OCI-LY1 (cell line): Measurements from ENCODE around the gene NEGR1.
"Not testable (repeated sequence)": the region's sequence is repeated elsewhere in the genome, so short reads cannot be mapped to it uniquely, and the experiment has no call there.

Experiments
- H2AFZ ChIP-seq: fragments of 200-600 bp; sonication (generic), shearing (Covaris generic); 2 replicates; pipeline ENCODE4 v1.6.0; 2014; ENCODE audit warnings: antibody characterized with exemption, mild to moderate bottlenecking, low read length
- H3F3A ChIP-seq: fragments of 200-600 bp; sonication (generic), shearing (Covaris generic); 2 replicates; pipeline ENCODE4 v1.6.0; 2014; ENCODE audit warnings: mild to moderate bottlenecking, antibody characterized with exemption, low read length, moderate library complexity; ENCODE audit not compliant: insufficient read depth
- H3K27ac ChIP-seq: fragments of 200-600 bp; sonication (generic); 2 replicates; pipeline ENCODE4 v1.5.1; 2014; ENCODE audit warnings: low read length, mixed run types, mild to moderate bottlenecking, low read depth; ENCODE audit not compliant: poor library complexity, severe bottlenecking
- H3K27me3 ChIP-seq: fragments of 200-600 bp; sonication (generic); 2 replicates; pipeline ENCODE4 v1.6.0; 2014; ENCODE audit warnings: antibody characterized with exemption, mild to moderate bottlenecking, low read length, moderate library complexity; ENCODE audit not compliant: insufficient read depth
- H3K36me3 ChIP-seq: fragments of 200-600 bp; sonication (generic); 2 replicates; pipeline ENCODE4 v1.6.1; 2014; ENCODE audit warnings: mild to moderate bottlenecking, antibody characterized with exemption, low read length, moderate library complexity, mixed read lengths; ENCODE audit not compliant: insufficient read depth
- H3K4me1 ChIP-seq: fragments of 200-600 bp; sonication (generic); 2 replicates; pipeline ENCODE4 v1.5.1; 2014; ENCODE audit warnings: mild to moderate bottlenecking, low read length, moderate library complexity; ENCODE audit not compliant: insufficient read depth, severe bottlenecking
- H3K4me2 ChIP-seq: fragments of 200-600 bp; sonication (generic), shearing (Covaris generic); 2 replicates; pipeline ENCODE4 v1.6.1; 2014; ENCODE audit warnings: low read length
- H3K4me3 ChIP-seq: fragments of 200-600 bp; sonication (generic); 2 replicates; pipeline ENCODE4 v1.5.1; 2014; ENCODE audit warnings: low read length, low read depth, mild to moderate bottlenecking, mixed read lengths; ENCODE audit not compliant: poor library complexity, severe bottlenecking
- H3K79me2 ChIP-seq: fragments of 200-600 bp; shearing (Covaris generic); 2 replicates; pipeline ENCODE4 v1.6.1; 2016; ENCODE audit warnings: mixed run types, low read length, mixed read lengths; ENCODE audit not compliant: insufficient read depth
- H3K9ac ChIP-seq: fragments of 200-600 bp; sonication (generic), shearing (Covaris generic); 2 replicates; pipeline ENCODE4 v1.6.1; 2014; ENCODE audit warnings: mild to moderate bottlenecking, low read length, mixed read lengths
- H3K9me2 ChIP-seq: fragments of 200-600 bp; sonication (generic), shearing (Covaris generic); 2 replicates; pipeline ENCODE4 v1.6.1; 2014; ENCODE audit warnings: low read depth, mild to moderate bottlenecking, low read length, mixed read lengths
- H3K9me3 ChIP-seq: fragments of 200-600 bp; shearing (Covaris generic); 2 replicates; pipeline ENCODE4 v1.6.1; 2014; ENCODE audit warnings: low read length, mixed read lengths
- H4K20me1 ChIP-seq: fragments of 200-600 bp; sonication (generic), shearing (Covaris generic); 2 replicates; pipeline ENCODE4 v1.6.0; 2016; ENCODE audit warnings: mild to moderate bottlenecking, low read length; ENCODE audit not compliant: insufficient read depth
- EZH2 ChIP-seq: fragments of 200-600 bp; sonication (generic), shearing (Covaris generic); IDR thresholded peaks from 2 replicates; pipeline ENCODE4 v1.8.0; 2017; ENCODE audit warnings: borderline replicate concordance, mixed run types, mild to moderate bottlenecking, antibody characterized with exemption, low read length, moderate library complexity, mixed read lengths
- TF ChIP-seq, protein P1 (sequence below): fragments of 200-600 bp; sonication (generic), shearing (Covaris generic); IDR thresholded peaks from 2 replicates; pipeline ENCODE4 v1.5.1; 2017; ENCODE audit warnings: mild to moderate bottlenecking, antibody characterized with exemption, low read length, moderate library complexity, mixed read lengths

NEGR1 gene

DNA sequence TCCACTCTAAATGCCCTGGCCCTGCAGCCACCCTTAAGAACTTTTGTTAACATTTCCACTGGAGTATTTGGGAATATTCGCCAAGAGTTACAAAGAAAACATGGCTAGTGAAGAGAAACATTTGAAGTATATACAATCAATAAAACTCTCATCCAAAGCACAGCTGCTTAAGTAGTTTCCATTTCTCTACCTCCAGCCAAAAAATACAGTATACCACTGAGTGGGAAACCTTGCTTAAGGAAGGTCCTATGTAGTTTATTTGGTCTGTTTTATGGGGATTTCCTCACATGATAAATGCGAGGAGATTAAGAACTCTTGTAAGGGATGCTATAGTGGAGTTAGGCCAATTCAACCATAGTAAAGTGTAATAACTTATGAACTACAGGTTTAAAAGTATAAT, 382.5 kb downstream of the NEGR1 start:
- TF ChIP-seq EZH2 = no peak
- TF ChIP-seq, protein P1, sequence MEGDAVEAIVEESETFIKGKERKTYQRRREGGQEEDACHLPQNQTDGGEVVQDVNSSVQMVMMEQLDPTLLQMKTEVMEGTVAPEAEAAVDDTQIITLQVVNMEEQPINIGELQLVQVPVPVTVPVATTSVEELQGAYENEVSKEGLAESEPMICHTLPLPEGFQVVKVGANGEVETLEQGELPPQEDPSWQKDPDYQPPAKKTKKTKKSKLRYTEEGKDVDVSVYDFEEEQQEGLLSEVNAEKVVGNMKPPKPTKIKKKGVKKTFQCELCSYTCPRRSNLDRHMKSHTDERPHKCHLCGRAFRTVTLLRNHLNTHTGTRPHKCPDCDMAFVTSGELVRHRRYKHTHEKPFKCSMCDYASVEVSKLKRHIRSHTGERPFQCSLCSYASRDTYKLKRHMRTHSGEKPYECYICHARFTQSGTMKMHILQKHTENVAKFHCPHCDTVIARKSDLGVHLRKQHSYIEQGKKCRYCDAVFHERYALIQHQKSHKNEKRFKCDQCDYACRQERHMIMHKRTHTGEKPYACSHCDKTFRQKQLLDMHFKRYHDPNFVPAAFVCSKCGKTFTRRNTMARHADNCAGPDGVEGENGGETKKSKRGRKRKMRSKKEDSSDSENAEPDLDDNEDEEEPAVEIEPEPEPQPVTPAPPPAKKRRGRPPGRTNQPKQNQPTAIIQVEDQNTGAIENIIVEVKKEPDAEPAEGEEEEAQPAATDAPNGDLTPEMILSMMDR = no peak
- Histone ChIP-seq H3K4me2 (no peak overlapping the region; the same call in 1 of the 2 replicates), H3K4me3 (no peak overlapping the region), H3K9me2 (no peaks in the 10 kb centered on the region), H3K79me2 (no peaks in the 10 kb centered on the region), H2AFZ (no peak overlapping the region), H3K9ac (no peak overlapping the region), H3K4me1 (no peaks in the 10 kb centered on the region), H3K36me3 (no peaks in the 10 kb centered on the region), H3K27ac (no peak overlapping the region), H4K20me1 (no peaks in the 10 kb centered on the region), H3K27me3 (no peaks in the 10 kb centered on the region), H3F3A (no peaks in the 10 kb centered on the region), H3K9me3 (peaks cover 2% of the 10 kb centered on the region; the same call in 1 of the 2 replicates)

DNA sequence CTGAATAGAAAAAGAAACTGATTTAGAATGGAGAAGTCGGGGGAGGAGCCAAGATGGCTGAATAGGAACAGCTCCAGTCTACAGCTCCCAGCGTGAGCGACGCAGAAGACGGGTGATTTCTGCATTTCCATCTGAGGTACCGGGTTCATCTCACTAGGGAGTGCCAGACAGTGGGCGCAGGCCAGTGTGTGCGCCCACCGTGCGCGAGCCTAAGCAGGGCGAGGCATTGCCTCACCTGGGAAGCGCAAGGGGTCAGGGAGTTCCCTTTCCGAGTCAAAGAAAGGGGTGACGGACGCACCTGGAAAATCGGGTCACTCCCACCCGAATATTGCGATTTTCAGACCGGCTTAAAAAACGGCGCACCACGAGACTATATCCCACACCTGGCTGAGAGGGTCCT, 394.2 kb downstream of the NEGR1 start:
- H3K9ac ChIP-seq, H3K4me2 ChIP-seq, H2AFZ ChIP-seq, H3F3A ChIP-seq, H3K27ac ChIP-seq, H3K4me1 ChIP-seq, H3K79me2 ChIP-seq, H3K36me3 ChIP-seq, H3K27me3 ChIP-seq, H3K9me3 ChIP-seq, H3K4me3 ChIP-seq, H4K20me1 ChIP-seq, H3K9me2 ChIP-seq: not testable (repeated sequence)

DNA sequence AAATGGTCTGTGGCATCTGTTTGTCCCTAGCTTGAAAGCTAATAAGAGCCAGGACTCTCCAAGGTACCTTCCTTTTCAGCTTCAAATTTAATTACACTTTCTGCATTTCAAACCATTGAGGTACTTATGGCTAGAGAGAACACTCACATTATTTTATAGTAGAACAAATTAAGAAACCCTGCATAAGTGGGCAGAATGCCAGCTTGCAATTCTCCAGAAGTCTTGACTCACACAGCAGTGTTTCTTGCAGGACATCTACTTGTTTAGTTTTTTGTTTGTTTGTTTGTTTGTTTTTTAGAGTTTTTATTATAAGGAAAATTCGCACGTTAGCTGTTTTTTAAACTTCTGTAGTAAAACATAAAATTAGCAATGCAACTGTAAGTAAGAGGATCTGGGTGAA, 397.2 kb downstream of the NEGR1 start:
- no peaks in the 10 kb centered on the region for H3K27me3 ChIP-seq
- no peak overlapping the region for H3K4me2 ChIP-seq
- H3F3A ChIP-seq = no peaks in the 10 kb centered on the region
- no peak overlapping the region for H2AFZ ChIP-seq
- H3K9me3 ChIP-seq = no peaks in the 10 kb centered on the region
- no peak overlapping the region for H3K9ac ChIP-seq
- H3K36me3 ChIP-seq = no peaks in the 10 kb centered on the region
- H4K20me1 ChIP-seq = no peaks in the 10 kb centered on the region
- H3K79me2 ChIP-seq = no peaks in the 10 kb centered on the region
- TF ChIP-seq, protein P1 = no peak
- TF ChIP-seq EZH2 = no peak
- H3K4me3 ChIP-seq = no peak overlapping the region
- H3K9me2 ChIP-seq = no peaks in the 10 kb centered on the region
- peaks cover 24% of the 10 kb centered on the region for H3K4me1 ChIP-seq
- no peak overlapping the region for H3K27ac ChIP-seq

DNA sequence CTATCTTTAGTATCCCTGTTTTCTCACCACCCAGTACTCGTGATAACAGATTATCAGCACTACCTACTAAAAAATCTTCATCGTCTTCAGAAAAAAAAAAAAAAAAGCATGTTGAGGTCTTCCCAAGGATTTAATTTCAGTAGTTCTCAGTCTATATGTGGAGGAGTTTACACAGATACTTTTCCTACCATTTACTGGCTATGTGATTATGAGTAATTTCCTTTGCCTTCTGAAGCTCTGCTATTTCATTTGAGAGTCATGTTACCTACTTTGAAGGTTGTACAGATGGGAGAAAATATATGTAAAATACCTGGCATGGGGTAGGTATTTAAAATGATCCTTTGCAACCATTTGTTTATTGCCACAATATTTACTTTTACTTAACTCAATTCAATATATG, 399.7 kb downstream of the NEGR1 start:
- Histone ChIP-seq H3K27ac (no peak overlapping the region), H3K4me3 (no peak overlapping the region), H3K36me3 (no peaks in the 10 kb centered on the region), H3K27me3 (no peaks in the 10 kb centered on the region), H3K79me2 (no peaks in the 10 kb centered on the region), H3F3A (no peaks in the 10 kb centered on the region), H3K9ac (no peak overlapping the region), H3K9me2 (no peaks in the 10 kb centered on the region), H3K4me2 (no peak overlapping the region), H3K4me1 (peaks cover 24% of the 10 kb centered on the region), H4K20me1 (no peaks in the 10 kb centered on the region), H3K9me3 (no peaks in the 10 kb centered on the region), H2AFZ (no peak overlapping the region)
- no peak for TF ChIP-seq EZH2
- TF ChIP-seq, protein P1 = no peak
